ENCODE results near the gene ABHD17A.

Gene ABHD17A

DNA sequence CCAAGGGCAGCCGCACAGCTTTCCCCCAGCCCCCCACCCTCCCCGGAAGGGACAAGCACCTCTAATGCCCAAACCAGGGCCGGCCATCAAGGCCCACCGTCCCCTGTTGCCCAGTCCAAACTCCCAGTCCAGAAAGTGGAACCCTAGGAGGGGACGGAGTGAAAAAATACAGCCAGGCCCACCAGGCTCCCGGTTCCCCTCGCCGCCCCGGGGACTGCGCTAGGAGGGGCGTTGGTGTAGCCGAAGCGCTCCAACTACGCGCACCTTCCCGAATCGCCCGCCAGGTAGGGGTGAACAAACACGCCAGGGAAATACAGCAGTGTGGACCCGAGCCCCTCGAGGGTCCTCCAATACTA lies 23.2 kb downstream of the ABHD17A start:
- peaks cover 58% of the 10 kb centered on the region for H3K4me1 ChIP-seq (ENCODE audit: control insufficient read depth, insufficient read depth, low read depth, low read length)
- peak overlapping the region; percentile 91 for H3K9ac ChIP-seq (ENCODE audit: low read length)
- no peak overlapping the region for H2AK5ac ChIP-seq (ENCODE audit: low read length, severe bottlenecking)
- H3K4me3 ChIP-seq (ENCODE audit: insufficient read depth in 1 of 2, low read depth in 1 of 2, low read length in 2 of 2), result peak overlapping the region; percentile 85 to 97
- H3K27me3 ChIP-seq (ENCODE audit: control insufficient read depth in 1 of 2, insufficient read depth in 1 of 2, low read length in 2 of 2), result no peaks in the 10 kb centered on the region
- H3K23ac ChIP-seq (ENCODE audit: low read length in 2 of 2), result peak overlapping the region in 1 of 2 experiments; percentile 81
- H4K91ac ChIP-seq (ENCODE audit: low read length), result no peak overlapping the region
- H3K4ac ChIP-seq (ENCODE audit: low read depth in 1 of 2, low read length in 2 of 2), result peak overlapping the region; percentile 39 to 67
- H3K18ac ChIP-seq (ENCODE audit: low read depth in 1 of 2, low read length in 2 of 2), result peak overlapping the region; percentile 41 to 84
- WGBS, result 0% methylated on average over 20 of the region's 21 CpGs
- H3K9me3 ChIP-seq (ENCODE audit: control insufficient read depth, low read length), result no peaks in the 10 kb centered on the region
- H2BK120ac ChIP-seq (ENCODE audit: low read depth, low read length), result peak overlapping the region; percentile 37
- H2BK12ac ChIP-seq (ENCODE audit: low read length in 2 of 2), result peak overlapping the region in 1 of 2 experiments; percentile 17
- H3K14ac ChIP-seq (ENCODE audit: low read length in 2 of 2), result peak overlapping the region in 1 of 2 experiments; percentile 96
- peaks cover 12% of the 10 kb centered on the region for H3K79me1 ChIP-seq (replicated peaks; ENCODE audit: low read length, poor library complexity, severe bottlenecking)
- peaks cover 0 to 8% of the 10 kb centered on the region in 2 experiments for H3K36me3 ChIP-seq (ENCODE audit: control insufficient read depth in 1 of 2, insufficient read depth in 2 of 2, low read depth in 1 of 2, low read length in 2 of 2)
- peak overlapping the region; percentile 64 for H3K4me2 ChIP-seq (ENCODE audit: low read length, poor library complexity, severe bottlenecking)
- H2BK15ac ChIP-seq (ENCODE audit: low read depth, poor library complexity, severe bottlenecking), result no peak overlapping the region
- no peak for DNase-seq
- H2BK5ac ChIP-seq (ENCODE audit: low read depth, low read length, poor library complexity, severe bottlenecking), result peak overlapping the region; percentile 63
- H2AFZ ChIP-seq (ENCODE audit: low read depth, low read length), result no peak overlapping the region
- H3K27ac ChIP-seq (ENCODE audit: low read length, poor library complexity, severe bottlenecking), result peak overlapping the region; percentile 28
- H4K8ac ChIP-seq (ENCODE audit: low read length), result no peak overlapping the region

DNA sequence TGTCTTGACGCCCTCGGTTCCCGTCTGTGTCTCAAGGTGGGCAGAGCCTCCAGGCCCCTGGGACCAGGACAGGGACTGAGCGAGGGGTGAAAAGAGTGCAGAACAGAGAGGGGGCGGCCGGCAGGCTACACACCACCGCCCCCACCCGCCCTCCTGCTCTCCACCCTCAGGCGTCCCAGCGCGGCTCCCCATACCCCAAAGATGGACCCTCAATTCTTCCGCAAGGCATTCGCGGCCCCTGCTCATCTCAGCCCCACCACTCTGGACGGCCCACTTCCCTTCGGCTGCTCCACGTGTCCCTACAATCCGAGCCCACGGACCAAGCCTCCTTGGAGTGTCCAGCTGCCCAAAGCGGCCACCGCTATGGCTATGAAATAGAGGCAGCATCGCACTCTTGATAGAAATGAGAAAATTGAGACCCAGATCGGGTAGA lies 23.7 kb downstream of the ABHD17A start:
- Histone ChIP-seq H3K4ac (ENCODE audit: low read depth in 1 of 2, low read length in 2 of 2) (no peak overlapping the region), H3K14ac (ENCODE audit: low read length in 2 of 2) (peak overlapping the region in 1 of 2 experiments; percentile 35), H3K4me3 (ENCODE audit: insufficient read depth in 1 of 2, low read depth in 1 of 2, low read length in 2 of 2) (peak overlapping the region; percentile 85 to 97), H3K4me1 (ENCODE audit: control insufficient read depth, insufficient read depth, low read depth, low read length) (peaks cover 61% of the 10 kb centered on the region), H3K9ac (ENCODE audit: low read length) (peak overlapping the region; percentile 91), H2BK5ac (ENCODE audit: low read depth, low read length, poor library complexity, severe bottlenecking) (no peak overlapping the region), H3K27ac (ENCODE audit: low read length, poor library complexity, severe bottlenecking) (no peak overlapping the region), H2BK12ac (ENCODE audit: low read length in 2 of 2) (no peak overlapping the region), H4K8ac (ENCODE audit: low read length) (no peak overlapping the region), H2BK120ac (ENCODE audit: low read depth, low read length) (peak overlapping the region; percentile 37), H3K27me3 (ENCODE audit: control insufficient read depth in 1 of 2, insufficient read depth in 1 of 2, low read length in 2 of 2) (no peaks in the 10 kb centered on the region), H2AK5ac (ENCODE audit: low read length, severe bottlenecking) (no peak overlapping the region), H3K9me3 (ENCODE audit: control insufficient read depth, low read length) (no peaks in the 10 kb centered on the region), H3K18ac (ENCODE audit: low read depth in 1 of 2, low read length in 2 of 2) (peak overlapping the region in 1 of 2 experiments; percentile 86), H3K79me1 (replicated peaks; ENCODE audit: low read length, poor library complexity, severe bottlenecking) (peaks cover 8% of the 10 kb centered on the region), H3K36me3 (ENCODE audit: control insufficient read depth in 1 of 2, insufficient read depth in 2 of 2, low read depth in 1 of 2, low read length in 2 of 2) (peaks cover 0 to 7% of the 10 kb centered on the region in 2 experiments), H4K91ac (ENCODE audit: low read length) (no peak overlapping the region), H2AFZ (ENCODE audit: low read depth, low read length) (no peak overlapping the region), H3K23ac (ENCODE audit: low read length in 2 of 2) (no peak overlapping the region), H2BK15ac (ENCODE audit: low read depth, poor library complexity, severe bottlenecking) (no peak overlapping the region), H3K4me2 (ENCODE audit: low read length, poor library complexity, severe bottlenecking) (peak overlapping the region; percentile 64)
- 5% methylated on average over 23 of the region's 23 CpGs for WGBS
- peak; percentile 56 for DNase-seq

DNA sequence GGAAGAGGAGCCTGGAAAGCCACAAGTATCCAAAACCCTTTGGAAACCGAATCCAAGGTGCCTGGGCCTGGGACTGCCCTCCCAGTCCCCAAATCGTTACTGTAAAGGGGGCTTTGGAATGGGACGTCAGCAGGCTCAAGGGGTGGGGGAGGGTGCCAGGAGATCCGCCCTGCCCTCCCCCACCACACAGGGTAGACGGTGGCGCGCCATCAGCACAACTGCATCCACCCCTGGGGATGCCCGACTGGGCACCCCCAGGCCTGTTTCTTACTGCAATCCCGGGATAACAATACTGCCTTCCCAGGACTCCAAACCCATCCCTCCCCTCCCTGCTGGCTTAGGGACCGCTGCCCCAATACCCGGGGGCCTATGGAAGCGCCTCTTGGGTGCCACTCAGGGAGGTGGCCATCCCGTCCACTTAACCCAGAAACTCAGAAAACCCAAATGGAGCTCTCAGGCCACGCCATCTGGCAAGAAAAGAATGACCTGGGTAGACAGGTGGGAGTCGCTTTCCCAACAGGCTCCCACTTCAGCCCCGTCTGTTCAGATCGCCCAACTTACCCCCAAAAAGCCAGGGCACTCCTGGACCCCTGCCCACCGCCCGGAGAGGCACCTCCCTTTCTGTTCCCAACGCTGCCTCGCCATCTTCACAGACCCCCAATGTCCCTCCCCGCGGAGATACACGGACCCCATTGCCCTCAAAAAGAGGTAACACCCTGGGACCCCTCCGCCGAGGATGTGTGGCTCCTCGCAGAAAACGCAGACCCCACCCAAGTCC lies 24.3 kb downstream of the ABHD17A start:
- Histone ChIP-seq H3K36me3 (ENCODE audit: control insufficient read depth in 1 of 2, insufficient read depth in 2 of 2, low read depth in 1 of 2, low read length in 2 of 2) (peaks cover 0 to 7% of the 10 kb centered on the region in 2 experiments), H2BK15ac (ENCODE audit: low read depth, poor library complexity, severe bottlenecking) (no peak overlapping the region), H2AFZ (ENCODE audit: low read depth, low read length) (no peak overlapping the region), H3K9me3 (ENCODE audit: control insufficient read depth, low read length) (no peaks in the 10 kb centered on the region), H4K91ac (ENCODE audit: low read length) (no peak overlapping the region), H3K79me1 (replicated peaks; ENCODE audit: low read length, poor library complexity, severe bottlenecking) (peaks cover 8% of the 10 kb centered on the region), H4K8ac (ENCODE audit: low read length) (no peak overlapping the region), H3K27me3 (ENCODE audit: control insufficient read depth in 1 of 2, insufficient read depth in 1 of 2, low read length in 2 of 2) (no peaks in the 10 kb centered on the region), H3K4me2 (ENCODE audit: low read length, poor library complexity, severe bottlenecking) (peak overlapping the region; percentile 64), H3K18ac (ENCODE audit: low read depth in 1 of 2, low read length in 2 of 2) (peak overlapping the region in 1 of 2 experiments; percentile 86), H3K4me1 (ENCODE audit: control insufficient read depth, insufficient read depth, low read depth, low read length) (peaks cover 67% of the 10 kb centered on the region), H3K27ac (ENCODE audit: low read length, poor library complexity, severe bottlenecking) (no peak overlapping the region), H2BK12ac (ENCODE audit: low read length in 2 of 2) (peak overlapping the region in 1 of 2 experiments; percentile 43), H2BK120ac (ENCODE audit: low read depth, low read length) (no peak overlapping the region), H2AK5ac (ENCODE audit: low read length, severe bottlenecking) (no peak overlapping the region), H2BK5ac (ENCODE audit: low read depth, low read length, poor library complexity, severe bottlenecking) (peak overlapping the region; percentile 33), H3K9ac (ENCODE audit: low read length) (peak overlapping the region; percentile 91), H3K23ac (ENCODE audit: low read length in 2 of 2) (no peak overlapping the region), H3K4ac (ENCODE audit: low read depth in 1 of 2, low read length in 2 of 2) (peak overlapping the region in 1 of 2 experiments; percentile 26), H3K14ac (ENCODE audit: low read length in 2 of 2) (peak overlapping the region in 1 of 2 experiments; percentile 74), H3K4me3 (ENCODE audit: insufficient read depth in 1 of 2, low read depth in 1 of 2, low read length in 2 of 2) (peak overlapping the region; percentile 85 to 97)
- DNase-seq, result no peak
- WGBS, result 22% methylated on average over 26 of the region's 28 CpGs

DNA sequence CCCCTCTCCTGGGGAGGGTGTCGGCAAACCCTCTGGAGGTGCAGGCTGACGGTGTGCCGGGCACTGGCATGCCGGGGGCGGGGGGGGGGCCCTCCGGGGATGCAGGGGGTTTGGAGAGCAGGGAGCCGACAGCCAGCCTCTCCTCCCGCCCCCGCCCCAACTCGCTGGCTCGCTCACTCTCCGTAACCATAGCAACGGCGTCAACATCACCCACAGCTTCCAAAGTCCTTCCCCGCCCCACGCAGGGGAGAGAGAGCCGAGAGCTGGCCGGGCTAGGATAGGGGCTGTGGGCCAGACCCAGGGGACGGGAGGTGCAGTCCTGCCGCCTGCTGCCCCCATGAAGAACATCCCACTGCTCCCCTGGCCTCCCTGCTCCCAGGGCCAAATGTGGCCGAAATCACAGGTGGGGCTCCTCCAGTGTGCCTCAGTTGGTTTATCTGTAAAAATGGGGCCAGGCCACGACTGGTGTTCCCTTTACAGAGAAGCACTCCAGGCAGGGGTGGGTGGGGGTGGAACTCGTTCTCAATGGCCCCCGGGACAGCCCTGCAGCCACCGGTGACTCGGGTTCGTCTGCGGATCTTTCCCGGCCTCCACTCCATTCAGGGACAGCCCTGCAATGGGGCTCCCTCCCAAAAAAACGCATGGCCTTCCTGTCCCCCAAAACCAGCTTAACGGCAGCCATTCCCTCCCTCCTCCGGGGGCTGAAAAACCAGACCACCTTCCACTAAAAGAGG lies 25.1 kb downstream of the ABHD17A start:
- Histone ChIP-seq H3K4me1 (ENCODE audit: control insufficient read depth, insufficient read depth, low read depth, low read length) (peaks cover 69% of the 10 kb centered on the region), H3K79me1 (replicated peaks; ENCODE audit: low read length, poor library complexity, severe bottlenecking) (peaks cover 3% of the 10 kb centered on the region), H3K9me3 (ENCODE audit: control insufficient read depth, low read length) (no peaks in the 10 kb centered on the region), H3K18ac (ENCODE audit: low read depth in 1 of 2, low read length in 2 of 2) (peak overlapping the region in 1 of 2 experiments; percentile 72), H3K27ac (ENCODE audit: low read length, poor library complexity, severe bottlenecking) (no peak overlapping the region), H3K4me3 (ENCODE audit: insufficient read depth in 1 of 2, low read depth in 1 of 2, low read length in 2 of 2) (peak overlapping the region; percentile 23 to 85), H2BK120ac (ENCODE audit: low read depth, low read length) (no peak overlapping the region), H2AK5ac (ENCODE audit: low read length, severe bottlenecking) (no peak overlapping the region), H3K23ac (ENCODE audit: low read length in 2 of 2) (peak overlapping the region in 1 of 2 experiments; percentile 97), H2BK15ac (ENCODE audit: low read depth, poor library complexity, severe bottlenecking) (no peak overlapping the region), H3K27me3 (ENCODE audit: control insufficient read depth in 1 of 2, insufficient read depth in 1 of 2, low read length in 2 of 2) (no peaks in the 10 kb centered on the region), H3K4ac (ENCODE audit: low read depth in 1 of 2, low read length in 2 of 2) (no peak overlapping the region), H2BK12ac (ENCODE audit: low read length in 2 of 2) (peak overlapping the region in 1 of 2 experiments; percentile 21), H2BK5ac (ENCODE audit: low read depth, low read length, poor library complexity, severe bottlenecking) (no peak overlapping the region), H3K9ac (ENCODE audit: low read length) (peak overlapping the region; percentile 91), H2AFZ (ENCODE audit: low read depth, low read length) (no peak overlapping the region), H3K36me3 (ENCODE audit: control insufficient read depth in 1 of 2, insufficient read depth in 2 of 2, low read depth in 1 of 2, low read length in 2 of 2) (peaks cover 0 to 7% of the 10 kb centered on the region in 2 experiments), H3K4me2 (ENCODE audit: low read length, poor library complexity, severe bottlenecking) (peak overlapping the region; percentile 64), H4K8ac (ENCODE audit: low read length) (no peak overlapping the region), H3K14ac (ENCODE audit: low read length in 2 of 2) (no peak overlapping the region), H4K91ac (ENCODE audit: low read length) (no peak overlapping the region)
- WGBS, result 17% methylated on average over 27 of the region's 32 CpGs
- DNase-seq, result peak; percentile 90
